GM12891 (cell line): ENCODE measurements around the gene TRIM69.
A peak's percentile ranks its signal among the peaks of the same experiment; 100 is the strongest.

ENCODE experiments used
- DNase-seq: peaks from one replicate; pipeline ENCODE4 v3.0.0; 2011; ENCODE audit warnings: low spot score; ENCODE audit not compliant: insufficient read length
- FAIRE-seq: peaks from 2 replicates; lab custom pipeline; 2011; peaks lifted over from hg19 to GRCh38; lab: Jason Lieb, UNC
- PAX5 ChIP-seq: IDR thresholded peaks from 2 replicates; pipeline ENCODE4 v1.6.1; 2011; ENCODE audit warnings: low read length, moderate library complexity, mild to moderate bottlenecking; ENCODE audit not compliant: insufficient read depth, severe bottlenecking
- POLR2A ChIP-seq: IDR thresholded peaks from 2 replicates; pipeline ENCODE4 v1.6.1; 2011; ENCODE audit warnings: low read depth, low read length, control low read depth
- POLR2AphosphoS5 ChIP-seq: IDR thresholded peaks from 2 replicates; pipeline ENCODE4 v1.6.1; 2011; ENCODE audit warnings: low read depth, low read length, control low read depth
- POU2F2 ChIP-seq: IDR thresholded peaks from 2 replicates; pipeline ENCODE4 v1.6.1; 2011; ENCODE audit warnings: low read depth, mild to moderate bottlenecking, control low read depth, low read length, moderate library complexity
- SPI1 ChIP-seq: IDR thresholded peaks from 2 replicates; pipeline ENCODE4 v1.6.1; 2011; ENCODE audit warnings: low read depth, low read length, control low read depth
- TAF1 ChIP-seq: IDR thresholded peaks from 2 replicates; pipeline ENCODE4 v1.6.1; 2011; ENCODE audit warnings: low read depth, low read length, control low read depth

The TRIM69 gene

DNA sequence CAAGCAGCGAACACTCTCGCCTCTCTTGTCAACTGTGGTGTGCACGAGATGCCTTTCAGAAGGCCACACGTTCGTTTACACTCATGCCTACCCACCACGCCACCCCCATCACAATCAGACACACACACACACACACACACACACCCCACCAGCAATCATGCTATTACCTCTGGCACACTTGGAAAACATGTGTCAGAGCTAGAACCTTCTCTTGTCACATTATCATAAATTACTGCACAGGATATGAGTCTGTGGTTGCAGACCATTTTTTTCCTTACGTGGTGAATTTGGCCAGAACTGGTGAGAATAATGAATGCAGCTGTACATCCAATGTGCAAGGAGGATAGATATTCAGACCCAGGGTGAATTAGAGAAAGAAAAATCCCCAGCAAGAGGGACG, 52.4 kb downstream of the TRIM69 start:
- TF ChIP-seq POLR2A: no peak
- peak; percentile 38 for FAIRE-seq
- no peak for DNase-seq

DNA sequence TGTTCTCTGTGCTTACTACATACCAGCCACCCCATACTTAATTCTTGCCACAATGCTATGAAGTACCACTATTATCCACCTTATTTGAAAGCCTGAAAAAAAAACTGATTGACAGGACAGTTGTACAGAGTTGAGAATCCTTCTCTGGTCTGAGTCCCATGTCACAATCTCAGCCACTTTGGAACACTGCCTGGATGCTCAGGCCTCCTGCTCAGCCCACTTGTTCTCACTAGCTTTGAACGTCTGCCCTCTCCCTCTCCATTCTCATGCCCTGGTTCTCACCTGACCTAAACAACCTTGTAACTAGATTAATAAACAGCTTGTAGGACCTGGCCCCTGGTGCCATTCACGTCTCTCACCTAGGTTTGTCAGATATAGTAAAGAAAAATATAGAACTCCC, 53.9 kb downstream of the TRIM69 start:
- TF ChIP-seq POLR2AphosphoS5 (no peak), TAF1 (no peak), PAX5 (no peak), POU2F2 (no peak), POLR2A (no peak), SPI1 (no peak)
- FAIRE-seq: no peak
- DNase-seq: no peak

DNA sequence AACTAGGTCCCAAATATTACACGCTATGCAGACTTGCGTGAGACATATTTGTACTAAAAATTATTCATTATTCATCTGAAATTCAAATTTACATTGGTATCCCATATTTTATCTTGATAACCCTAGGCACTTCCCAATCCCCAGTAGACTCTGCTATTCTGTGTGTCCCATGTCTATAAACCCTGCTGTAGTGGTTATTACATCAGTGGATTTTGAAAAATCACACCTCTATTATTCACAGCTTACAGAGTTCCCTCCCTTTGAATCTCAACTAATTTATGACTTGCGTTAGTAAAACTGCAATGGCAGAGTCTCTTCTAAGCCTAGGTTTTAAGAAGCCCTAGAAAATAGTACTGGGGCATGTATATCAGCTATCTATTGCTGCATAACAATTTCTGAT, 54.3 kb downstream of the TRIM69 start:
- TF ChIP-seq POLR2A (no peak), POLR2AphosphoS5 (no peak), SPI1 (no peak), PAX5 (no peak), POU2F2 (no peak), TAF1 (no peak)
- FAIRE-seq (no peak), DNase-seq (no peak)

DNA sequence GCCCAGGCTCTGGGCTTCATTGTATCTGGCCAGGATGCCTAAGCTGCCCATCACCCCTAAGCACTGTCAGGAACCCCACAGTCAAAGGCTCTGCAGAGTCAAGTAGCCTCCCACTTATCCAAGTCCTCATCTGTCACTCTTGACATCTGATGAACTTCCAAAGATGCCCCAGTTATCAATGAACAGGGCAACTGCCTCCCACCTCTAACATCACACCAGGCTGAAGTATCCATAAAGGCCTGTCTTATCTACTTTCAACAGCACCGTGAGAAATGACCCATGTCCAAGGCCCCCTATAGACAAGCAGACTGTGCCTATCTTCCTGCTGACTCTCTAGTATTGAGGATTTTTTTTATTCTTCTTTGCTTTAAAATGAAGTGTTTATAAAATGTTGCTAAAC, 56.4 kb downstream of the TRIM69 start:
- DNase-seq (no peak), FAIRE-seq (no peak)
- no peak for TF ChIP-seq POLR2AphosphoS5
- TF ChIP-seq TAF1: no peak
- TF ChIP-seq POU2F2: no peak
- TF ChIP-seq PAX5: no peak
- TF ChIP-seq POLR2A: no peak
- no peak for TF ChIP-seq SPI1

DNA sequence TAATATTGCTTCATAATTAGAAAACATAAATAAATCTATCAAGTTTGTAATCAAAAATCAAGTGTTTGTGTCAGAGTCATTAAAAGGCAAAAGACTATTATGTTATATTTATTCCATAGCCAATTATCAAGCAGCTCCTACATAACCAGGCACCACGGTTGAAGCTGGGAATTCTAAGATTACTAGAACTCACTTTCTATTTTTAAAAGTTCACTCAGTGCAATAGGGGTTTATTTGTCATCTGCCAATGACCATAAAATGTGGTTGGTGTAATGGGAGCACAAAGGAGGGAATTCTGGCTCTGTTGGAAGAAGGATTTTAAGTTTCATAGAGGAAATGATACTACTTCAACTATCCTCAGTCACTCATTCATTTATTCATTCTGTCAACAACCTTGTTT, 57.7 kb downstream of the TRIM69 start:
- DNase-seq (no peak), FAIRE-seq (no peak)
- no peak for TF ChIP-seq POLR2AphosphoS5
- TF ChIP-seq SPI1: no peak
- TF ChIP-seq PAX5: no peak
- no peak for TF ChIP-seq POU2F2
- TF ChIP-seq TAF1: no peak
- no peak for TF ChIP-seq POLR2A

DNA sequence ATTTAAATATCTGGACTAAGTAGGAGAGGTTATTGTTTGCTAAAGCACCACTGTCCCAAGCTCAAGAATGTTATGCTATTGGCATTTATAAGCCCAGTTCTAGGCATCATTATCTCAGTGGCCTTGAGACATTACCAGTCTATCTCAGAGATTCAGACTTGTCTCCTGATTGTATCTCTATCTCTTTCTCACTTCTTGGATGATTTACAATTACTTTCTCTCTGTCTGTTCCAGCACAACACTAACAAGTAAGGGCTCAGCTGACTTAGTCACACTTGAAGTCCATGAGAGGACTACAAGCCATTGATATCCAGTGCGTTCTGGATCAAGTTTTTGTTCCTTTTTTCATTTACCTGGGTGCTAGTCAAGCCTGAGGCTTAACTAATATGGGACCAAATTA, 60.2 kb downstream of the TRIM69 start:
- DNase-seq (no peak), FAIRE-seq (no peak)
- TF ChIP-seq TAF1: no peak
- no peak for TF ChIP-seq POLR2A
- TF ChIP-seq SPI1: no peak
- no peak for TF ChIP-seq POU2F2
- TF ChIP-seq POLR2AphosphoS5: no peak
- TF ChIP-seq PAX5: no peak

DNA sequence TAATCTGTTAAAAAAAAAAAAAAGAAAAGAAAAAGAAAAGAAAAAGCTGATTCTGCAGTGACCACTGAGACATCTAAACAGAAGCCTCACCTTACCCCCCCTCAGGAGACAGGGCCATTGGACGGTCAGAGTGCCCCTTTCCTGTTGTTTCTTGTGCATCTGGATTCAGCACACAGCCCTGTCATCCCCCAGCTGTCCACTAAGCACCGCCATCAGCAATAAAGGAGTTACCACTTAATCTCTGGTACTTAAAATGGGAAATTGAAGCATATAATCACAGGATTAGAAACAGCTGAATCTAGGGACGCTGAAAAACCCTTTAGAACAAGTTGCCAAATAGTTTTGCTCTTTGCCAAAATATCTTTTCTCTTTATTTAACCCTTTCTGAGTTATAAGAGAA, 62.5 kb downstream of the TRIM69 start:
- no peak for FAIRE-seq
- TF ChIP-seq SPI1 (no peak), TAF1 (no peak), POU2F2 (no peak), POLR2A (no peak), PAX5 (no peak), POLR2AphosphoS5 (no peak)
- DNase-seq: no peak

DNA sequence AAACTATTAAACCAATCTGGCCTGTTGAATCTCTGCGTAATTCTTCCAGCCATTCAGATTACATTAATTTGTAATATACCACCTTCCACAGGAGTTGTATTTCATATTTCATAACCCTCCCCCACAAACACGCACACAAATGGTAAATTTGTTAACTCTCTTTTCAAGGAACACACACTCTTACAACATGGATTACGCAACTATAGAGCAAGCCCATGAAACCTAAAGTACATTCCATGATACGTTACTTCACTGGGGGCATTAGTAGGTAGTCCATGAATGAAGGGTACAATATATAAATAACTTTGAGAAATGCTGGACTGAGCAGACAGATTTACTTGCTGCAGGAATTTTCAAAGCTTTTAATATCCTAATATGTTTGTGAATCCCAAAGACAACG, 65.0 kb downstream of the TRIM69 start:
- TF ChIP-seq TAF1 (no peak), POLR2AphosphoS5 (no peak), POLR2A (no peak), SPI1 (no peak), POU2F2 (no peak), PAX5 (no peak)
- no peak for FAIRE-seq

DNA sequence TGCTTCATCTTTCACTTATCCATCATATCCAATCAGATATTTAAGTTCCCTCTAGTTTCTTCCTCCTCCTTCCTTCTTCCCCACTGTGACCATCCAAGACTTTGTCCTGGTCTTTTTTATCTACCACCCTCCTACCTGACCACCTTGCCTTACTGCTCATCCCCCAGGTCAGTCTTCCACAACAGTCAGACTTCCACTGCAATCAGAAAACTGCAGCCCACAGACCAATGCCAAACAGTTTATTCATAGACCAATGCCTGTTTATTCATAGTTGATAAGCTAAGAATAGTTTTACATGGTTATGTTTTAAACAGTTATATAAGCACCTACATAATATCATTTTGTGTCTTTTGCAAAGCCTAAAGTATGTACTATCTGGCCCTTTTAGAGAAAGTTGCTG, 65.5 kb downstream of the TRIM69 start:
- FAIRE-seq: no peak
- TF ChIP-seq POLR2A (no peak), POU2F2 (no peak), POLR2AphosphoS5 (no peak), TAF1 (no peak), SPI1 (no peak), PAX5 (no peak)
- DNase-seq: no peak

More for the DNA sequence above, 65.0 kb downstream of the TRIM69 start:
- DNase-seq: no peak

DNA sequence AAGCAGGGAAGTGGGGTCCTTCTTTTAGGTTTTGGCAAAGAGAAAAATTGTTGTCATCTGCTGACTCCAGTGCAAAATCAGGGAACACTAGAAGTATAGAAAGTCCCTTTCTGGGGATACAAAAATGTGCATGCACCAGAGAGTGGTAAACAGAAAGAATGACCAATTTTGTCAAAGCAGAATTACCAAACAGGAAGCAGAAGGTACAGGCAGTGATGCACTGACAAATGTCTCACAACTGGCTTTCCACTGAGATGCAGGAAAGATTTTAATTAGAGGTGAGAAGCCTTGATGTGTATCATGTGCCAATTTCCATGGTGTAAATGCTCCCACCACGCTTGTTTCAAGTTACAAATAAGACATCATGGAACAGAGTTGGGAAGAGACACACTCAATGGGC, 66.0 kb downstream of the TRIM69 start:
- FAIRE-seq (peak; percentile 86), DNase-seq (no peak)
- no peak for TF ChIP-seq PAX5
- TF ChIP-seq POLR2A: no peak
- no peak for TF ChIP-seq TAF1
- no peak for TF ChIP-seq POU2F2
- no peak for TF ChIP-seq POLR2AphosphoS5
- TF ChIP-seq SPI1: no peak

DNA sequence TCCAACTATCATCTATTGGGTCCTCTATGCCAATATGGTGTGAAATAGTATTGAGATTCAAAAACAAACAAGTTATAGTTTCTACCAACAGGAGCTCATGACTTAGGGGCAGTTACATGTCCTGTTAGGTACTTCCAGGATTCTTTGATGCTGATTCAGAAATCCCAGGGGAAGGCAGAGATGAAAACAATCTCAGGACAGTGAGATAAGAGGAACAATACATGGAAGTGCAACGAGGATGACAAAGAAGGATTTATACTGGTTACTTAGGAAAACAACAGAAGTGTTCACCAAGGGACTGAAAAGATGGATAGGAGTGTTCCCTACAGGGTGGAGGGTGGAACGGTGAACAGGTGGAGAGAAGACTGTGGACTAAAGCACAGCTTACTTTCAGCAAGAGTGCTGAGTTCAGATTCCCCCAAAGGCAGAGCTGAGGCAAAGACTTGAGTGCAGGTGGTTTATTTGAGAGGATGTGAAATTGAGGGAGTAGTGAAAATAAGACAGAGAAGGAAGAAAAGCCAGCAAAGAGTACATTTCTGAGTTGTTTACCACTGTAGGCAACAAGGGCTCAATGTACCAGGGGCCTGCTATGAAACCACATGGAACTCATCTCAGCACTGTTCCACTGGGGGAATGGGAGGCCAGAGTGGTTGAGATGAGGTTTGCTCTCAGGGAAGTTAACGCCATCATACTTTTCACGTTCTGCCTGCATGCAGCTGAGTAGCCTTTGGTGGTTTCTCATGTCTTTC, 68.1 kb downstream of the TRIM69 start:
- DNase-seq (no peak), FAIRE-seq (peak; percentile 78)
- TF ChIP-seq SPI1: peak; percentile 58
- no peak for TF ChIP-seq POLR2A
